Inflammatory macrophage treated with lipopolysaccharide for 4 hours (primary cell): Measurements from ENCODE around the gene MAP6D1.

Experiments
- DNase-seq: peaks from one replicate; pipeline ENCODE4 v3.0.0-alpha.2; 2020

MAP6D1 gene

DNA sequence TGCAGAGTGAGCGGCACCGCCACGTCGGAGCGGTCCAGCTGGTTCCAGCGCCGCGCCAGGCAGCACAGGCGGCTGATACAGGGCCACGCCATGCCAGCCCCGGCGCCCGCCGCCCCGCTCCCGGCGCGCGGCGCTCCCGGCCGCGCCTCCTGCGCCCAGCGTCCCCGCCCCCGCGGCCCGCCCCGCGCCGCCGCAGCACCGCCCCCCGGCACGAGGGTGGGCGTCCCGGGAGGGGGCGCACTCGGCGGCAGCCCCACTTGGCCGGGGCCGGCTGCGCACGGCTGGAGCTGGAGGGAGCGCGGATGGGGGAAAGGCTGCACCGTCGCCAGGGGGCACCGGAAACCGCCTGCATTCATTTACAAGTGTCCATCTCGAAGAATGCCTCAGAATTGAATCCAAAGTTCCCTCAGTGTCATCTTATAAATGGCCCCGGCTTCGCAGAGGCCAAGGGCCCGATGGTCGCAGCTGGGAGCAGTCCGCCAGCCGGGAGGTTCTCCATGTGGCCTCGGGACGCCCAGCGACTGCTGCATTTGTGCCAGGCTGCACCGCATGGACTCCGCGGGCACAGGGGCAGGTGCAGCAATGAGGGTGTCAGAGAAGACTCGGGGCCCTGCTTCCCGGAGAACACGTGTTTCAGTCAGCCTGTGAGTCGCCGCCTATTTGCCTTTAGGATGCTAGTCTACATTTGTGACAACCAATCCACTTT lies at the start of gene MAP6D1:
TSS of gene MAP6D1 (minus strand) at position 122 of the 706 bp plus-strand sequence. CDS start at position 92, 30 bp downstream.
- DNase-seq: peak; percentile 48

DNA sequence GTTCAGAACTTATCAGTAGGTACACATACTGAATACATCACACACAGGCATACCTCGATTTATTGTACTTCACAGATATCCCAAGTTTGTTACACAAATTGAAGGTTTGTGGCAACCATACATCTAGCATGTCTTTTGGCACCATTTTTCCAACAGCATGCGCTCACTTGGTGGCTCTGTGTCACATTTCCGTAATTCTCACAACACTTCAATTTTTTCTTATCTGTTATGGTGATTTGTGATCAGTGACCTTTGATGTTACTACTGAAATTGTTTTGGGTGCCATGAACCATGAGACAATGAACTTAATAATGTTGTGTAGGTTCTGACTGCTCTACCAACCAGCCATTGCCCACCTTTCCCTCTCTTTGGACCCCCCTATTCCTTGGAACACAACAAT lies 48.5 kb upstream of the MAP6D1 start:
- no peak for DNase-seq

DNA sequence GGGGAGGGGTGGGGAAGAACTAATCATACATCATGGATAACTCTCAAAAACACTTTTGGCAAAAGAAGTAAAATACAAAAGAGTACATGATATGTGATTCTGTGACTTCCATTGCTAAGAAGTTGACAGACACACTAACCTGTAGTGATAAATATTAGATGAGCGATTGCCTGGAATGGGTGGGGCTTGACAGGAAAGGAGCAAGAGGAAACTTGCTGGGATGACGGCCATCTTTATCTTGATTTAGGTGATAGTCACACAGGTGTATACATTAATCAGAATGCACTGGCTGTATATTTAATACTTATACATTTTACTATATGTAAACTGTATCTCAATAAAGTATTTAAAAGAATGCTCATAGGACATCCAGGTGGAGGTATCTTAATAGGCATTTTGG lies 46.2 kb upstream of the MAP6D1 start:
- no peak for DNase-seq

DNA sequence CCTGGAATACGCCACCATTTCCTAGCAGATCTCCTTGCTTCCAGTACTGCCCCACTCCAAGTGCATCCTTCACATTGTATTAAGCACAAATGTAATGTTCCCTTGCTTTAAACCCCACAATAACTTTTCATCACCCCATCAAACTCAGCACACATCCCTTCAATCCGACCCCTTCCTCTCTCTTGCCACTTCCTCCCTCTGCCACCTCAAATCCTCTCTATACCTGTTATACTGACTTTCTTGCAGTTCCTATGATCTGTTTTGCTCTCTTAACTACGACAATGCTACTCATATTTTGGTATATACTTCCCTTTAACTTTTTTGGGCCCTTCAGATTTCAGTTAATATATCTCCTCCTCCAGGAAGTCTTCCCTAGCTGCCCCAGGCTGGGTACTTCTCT lies 45.2 kb upstream of the MAP6D1 start:
- DNase-seq: no peak

DNA sequence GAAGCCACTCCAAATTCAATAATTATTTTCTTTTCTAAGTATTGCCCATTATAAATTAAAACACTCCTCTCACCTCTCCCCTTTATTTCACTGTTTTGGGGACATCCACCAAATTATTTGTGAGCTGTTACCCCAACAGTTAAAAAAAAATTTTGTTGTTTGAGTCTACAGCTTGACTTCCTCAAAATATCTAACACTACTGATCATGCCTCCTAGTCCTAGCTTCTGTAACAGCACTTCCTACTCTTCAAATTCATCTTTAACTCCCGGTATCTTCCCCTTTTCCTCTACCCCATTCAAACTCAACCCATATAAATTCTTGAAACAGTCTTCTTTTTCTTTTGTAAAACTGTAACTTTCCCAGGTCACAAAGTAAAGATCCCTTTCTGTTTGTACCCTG lies 43.4 kb upstream of the MAP6D1 start:
- DNase-seq: peak; percentile 57

DNA sequence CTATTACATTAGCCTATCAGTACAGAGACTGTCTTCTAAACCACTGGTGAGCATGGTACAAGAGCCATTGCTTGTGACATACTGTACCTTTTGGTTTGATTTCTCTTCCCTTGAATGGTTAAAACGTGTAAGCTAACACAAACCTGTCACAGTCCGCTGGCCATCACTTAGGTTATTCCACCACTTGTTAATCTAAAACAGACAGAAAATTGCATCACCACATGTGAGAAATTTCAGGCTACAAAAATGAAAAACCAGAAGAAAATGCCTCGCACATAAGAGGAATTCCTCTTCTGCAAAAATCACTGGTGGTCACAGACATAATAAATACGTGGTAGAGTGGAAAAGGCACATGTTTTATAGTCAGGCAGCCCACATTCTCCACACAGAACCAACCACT lies 37.2 kb upstream of the MAP6D1 start:
- no peak for DNase-seq

DNA sequence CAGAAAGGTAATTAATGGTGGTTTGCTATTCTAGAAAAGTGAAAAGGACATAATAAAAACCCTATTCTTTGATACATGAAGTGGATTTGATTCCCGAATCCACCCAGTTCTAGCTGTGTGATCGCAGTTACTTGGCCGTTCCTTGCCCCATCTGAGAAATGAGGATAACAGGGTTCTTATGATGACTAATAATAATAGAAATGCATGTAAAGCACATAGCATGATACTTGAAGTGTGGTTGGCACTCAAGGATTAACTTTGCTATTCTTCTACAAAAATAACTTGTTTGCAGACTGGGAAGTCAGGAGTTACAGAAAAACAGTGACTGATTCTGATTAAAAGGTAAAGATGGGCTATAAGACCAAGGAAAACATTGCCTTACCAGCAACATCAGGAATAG lies 32.5 kb upstream of the MAP6D1 start:
- DNase-seq: no peak

DNA sequence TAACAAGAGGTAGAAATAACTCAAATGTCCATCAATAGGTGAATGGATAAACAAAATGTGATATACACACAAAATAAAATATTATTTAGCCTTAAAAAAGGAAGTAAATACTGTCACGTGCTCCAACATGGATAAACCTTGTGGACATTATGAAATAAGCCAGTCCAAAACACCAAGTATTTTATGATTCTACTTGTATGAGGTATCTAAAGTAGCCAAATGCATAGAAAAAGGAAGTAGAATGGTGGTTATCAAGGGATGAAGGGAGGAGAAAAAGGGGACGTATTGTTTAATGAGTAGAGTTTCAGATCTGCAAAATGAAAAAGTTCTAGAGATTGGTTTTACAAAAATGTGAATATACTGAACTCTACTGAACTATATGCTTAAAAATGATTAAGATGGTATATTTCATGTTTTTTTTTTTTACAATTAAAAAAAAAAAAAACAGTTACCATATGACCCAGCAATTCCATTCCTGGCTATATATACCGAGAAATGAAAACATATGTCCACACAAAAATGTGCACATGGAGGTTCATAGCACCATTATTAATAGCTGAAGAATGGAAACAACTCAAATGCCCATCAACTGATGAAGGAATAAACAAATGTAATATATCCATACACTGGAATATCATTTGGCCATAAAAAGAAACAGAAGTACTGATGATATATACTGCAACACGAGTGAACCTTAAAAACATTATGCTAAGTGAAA lies 29.1 kb upstream of the MAP6D1 start:
- peak; percentile 35 for DNase-seq

DNA sequence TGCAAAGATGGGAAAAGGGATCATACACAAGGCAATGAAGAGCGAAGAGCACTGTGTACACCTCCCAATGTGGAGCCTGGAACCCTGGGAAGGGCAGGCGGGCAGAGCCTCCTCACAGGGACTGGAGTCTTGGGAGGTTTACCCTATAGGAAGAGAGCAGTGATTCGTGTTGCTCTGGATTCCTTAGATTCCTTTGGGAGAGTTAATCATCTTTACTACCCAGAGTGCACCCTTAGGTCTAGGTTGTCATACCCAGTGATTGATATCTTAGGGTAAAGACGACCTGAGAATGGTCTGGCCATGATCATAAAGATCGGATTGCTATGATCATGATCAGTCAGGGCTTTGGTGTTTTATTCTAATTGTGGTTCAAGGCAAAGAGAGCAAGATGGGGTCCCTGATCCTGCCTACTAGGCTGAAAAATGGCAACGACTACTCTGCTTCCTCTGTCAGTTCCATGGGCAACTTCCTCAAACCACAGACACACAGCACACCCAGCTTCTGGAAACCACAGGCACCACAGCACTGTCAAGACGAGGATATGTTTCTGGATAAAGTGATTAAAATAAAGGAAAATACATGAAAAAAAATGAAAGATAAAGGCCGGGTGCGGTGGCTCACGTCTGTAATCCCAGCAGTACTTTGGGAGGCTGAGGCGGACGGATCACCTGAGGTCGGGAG lies 20.4 kb upstream of the MAP6D1 start:
- peak; percentile 7 for DNase-seq

DNA sequence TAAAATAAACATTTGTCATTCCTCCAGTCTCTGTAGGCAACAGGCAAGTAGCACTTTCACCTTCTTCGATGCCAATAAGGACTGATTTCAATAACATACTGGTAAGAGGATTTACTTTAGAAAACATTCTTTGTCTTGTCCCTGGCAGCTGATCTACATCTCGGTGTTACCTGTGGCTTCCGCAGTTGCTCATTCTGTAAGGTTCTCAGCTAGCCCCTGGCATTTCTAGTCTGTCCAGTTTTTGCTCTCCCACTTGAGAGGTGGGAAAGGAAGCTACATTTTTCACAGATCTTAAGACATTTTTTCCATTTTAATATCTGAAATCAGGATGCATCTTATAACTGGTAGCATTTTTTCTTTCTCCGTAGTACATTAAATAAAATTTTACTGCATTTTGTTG lies 19.7 kb upstream of the MAP6D1 start:
- DNase-seq: no peak

DNA sequence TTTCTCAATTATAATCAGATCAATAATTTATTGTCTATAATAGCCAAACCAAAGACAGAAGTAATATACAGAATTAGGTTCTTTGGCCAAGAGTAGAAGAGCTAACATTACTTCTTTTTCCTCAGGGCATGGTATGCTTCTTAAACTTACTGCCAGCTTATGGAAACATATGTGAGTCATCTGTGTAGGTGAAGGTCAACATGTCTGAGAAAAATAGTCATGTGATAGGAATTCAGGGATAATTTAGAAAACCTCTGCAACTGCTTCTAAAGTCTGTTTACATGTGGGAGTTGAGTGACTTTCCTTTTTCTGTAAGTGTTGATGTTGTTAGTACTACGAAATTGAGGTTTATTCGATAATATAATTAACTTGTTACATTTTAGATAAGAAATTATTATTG lies 19.2 kb upstream of the MAP6D1 start:
- DNase-seq: peak; percentile 59

DNA sequence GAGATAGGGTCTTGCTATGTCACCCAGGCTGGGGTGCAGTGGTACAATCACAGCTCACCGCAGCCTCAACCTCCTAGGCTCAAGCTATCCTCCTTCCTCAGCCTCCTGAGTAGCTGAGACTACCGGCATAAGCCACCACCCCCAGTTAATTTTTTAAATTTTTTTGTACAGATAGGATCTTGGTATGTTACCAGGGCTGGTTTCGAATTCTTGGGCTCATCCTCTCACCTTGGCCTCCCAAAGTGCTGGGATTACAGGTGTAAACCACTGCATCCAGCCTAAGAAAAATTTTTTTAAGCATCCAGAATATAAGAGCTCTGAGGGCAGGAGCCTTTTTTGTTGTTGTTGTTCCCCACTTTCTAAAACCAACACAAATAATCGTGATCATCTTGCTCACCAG lies 14.4 kb upstream of the MAP6D1 start:
- DNase-seq: no peak

DNA sequence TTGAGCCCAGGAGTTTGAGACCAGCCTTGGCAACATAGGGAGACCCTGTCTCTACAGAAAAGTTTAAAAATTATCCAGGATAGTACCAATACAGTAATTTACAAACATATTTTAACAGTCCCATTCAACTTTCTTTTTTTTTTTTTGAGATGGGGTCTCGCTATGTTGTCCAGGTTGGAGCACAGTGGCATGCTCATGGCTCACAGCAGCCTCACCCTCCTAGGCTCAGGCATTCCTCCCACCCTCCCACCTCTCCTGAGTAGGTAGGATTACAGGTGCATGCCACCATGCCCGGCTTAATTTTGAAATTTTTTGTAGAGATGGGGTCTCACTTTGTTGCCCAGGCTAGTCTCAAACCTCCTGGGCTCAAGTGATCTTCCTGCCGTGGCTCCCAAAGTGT lies 12.5 kb upstream of the MAP6D1 start:
- no peak for DNase-seq

DNA sequence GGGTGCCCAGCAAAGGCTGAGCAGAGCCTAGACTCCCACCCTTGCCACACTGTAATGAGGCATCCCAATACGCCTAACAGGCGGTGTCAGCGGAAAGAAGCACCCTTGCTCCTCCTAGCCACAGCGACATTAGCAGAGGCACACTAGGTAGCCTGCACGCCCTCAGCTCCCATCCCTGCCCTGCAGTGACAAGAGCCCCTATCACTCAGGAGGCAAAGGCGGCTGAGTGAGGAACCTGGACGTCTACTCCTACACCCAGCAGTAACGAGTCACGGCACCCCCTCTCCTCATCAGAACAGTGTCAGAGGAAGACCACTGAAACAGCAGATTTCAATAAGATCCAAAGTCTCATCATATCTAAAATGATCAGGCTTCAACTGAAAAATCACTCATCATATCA lies 12.0 kb upstream of the MAP6D1 start:
- no peak for DNase-seq

DNA sequence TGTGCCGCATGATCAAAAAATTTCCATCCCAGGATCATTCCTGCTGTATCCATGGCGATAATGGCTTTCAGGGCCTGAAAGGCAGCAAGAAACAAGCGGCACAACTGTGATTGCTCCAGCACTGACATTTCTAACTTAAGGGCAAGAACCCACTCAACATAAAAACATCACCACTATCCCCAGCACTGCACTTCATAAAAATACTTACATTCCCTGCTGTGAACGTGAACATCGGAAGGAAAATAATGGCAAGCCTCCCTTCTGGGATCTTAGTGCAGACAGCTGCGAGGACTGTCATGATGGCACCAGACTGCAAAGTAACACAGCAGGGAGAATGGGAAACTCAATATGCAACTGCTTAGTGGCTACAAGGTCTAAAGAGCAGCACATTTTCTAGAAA lies 8.1 kb upstream of the MAP6D1 start:
- DNase-seq: no peak

DNA sequence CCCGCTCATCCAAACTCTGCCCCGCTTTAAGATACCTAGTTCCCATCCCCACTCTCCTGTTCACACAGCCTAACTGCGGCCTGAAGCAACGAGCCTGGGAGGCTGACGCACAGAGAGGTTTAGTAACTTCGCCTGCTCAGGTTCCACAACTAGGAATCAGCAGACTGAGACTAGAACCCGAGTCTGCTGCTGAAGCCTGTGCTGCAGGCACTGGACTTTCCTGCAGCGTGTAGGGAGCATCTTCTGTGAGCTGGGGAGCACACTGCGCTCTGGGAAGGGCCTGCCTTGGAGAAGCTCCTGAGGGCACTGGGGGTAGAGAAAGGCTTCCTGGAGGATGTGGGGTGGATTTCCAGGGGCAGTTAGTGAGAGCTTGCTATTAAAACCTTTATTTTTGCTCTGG lies 4.8 kb upstream of the MAP6D1 start:
- no peak for DNase-seq

DNA sequence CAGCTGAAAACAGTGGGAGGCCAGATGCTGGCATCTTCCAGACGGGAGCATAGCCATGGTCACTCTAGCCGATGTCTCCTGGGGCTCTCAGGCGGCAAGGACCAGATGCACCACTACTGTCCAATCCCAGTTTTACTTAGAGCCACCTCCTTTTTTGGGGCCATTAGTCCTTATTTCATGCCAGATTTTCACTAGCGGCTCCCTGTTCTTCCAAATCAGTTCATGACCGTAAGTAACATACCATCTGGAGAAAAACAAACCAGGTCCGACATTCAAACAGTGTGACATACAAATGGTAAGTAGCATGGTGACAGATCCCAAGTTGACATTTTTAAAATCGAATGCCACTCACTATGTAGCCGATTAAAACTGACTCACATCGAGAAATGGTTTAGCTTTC lies 4.1 kb upstream of the MAP6D1 start:
- DNase-seq: no peak

DNA sequence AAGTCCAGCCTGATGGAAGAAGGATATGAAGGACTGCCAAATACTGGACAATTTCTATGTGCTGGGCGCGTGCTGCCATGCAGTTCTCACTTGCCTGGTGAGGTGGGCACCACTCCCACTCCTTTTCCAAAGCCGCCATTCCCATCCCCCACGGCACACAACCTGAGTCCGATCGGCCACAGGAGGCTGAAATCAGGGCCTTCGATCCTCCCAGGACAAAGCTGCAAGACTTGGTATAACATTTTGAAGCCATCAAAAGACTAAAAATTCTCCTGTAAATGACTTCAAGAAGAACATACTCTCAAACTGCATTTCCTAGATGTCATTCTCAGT lies 3.1 kb upstream of the MAP6D1 start:
- DNase-seq: no peak

DNA sequence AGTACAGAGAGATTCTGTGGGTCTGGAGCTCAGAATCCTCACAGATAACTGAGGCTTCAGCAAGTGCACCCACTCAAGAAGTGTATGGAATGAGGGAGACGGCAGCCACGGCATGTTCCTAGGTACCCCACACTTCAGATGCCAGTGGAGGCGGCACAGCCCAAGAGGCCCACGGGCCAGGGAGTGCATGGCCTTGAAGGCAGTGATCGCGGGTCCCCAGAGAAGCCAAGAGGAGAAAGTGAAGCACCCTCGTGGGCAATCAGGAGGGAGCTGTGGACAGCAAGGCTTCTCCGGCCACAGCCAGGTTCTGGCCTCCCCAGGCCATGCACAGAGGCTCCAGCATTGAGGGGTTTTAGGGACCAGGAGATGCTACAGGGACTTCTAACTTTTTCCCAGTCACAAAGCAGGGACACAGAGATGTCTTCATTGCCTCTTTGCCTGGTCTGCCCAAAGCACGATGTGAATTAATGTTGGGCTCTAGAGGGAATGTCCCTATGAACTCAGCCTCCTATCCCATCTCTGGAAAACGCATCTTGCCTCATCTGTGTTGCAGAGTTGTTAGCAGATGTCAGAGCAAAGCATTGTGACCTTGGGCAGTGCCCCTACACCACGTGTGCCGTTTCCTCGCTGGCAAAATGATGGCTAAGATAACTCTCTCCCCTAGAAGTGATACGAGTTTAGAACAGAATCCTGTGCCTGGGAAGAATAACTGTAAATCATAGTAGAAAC lies 2.6 kb upstream of the MAP6D1 start:
- no peak for DNase-seq

DNA sequence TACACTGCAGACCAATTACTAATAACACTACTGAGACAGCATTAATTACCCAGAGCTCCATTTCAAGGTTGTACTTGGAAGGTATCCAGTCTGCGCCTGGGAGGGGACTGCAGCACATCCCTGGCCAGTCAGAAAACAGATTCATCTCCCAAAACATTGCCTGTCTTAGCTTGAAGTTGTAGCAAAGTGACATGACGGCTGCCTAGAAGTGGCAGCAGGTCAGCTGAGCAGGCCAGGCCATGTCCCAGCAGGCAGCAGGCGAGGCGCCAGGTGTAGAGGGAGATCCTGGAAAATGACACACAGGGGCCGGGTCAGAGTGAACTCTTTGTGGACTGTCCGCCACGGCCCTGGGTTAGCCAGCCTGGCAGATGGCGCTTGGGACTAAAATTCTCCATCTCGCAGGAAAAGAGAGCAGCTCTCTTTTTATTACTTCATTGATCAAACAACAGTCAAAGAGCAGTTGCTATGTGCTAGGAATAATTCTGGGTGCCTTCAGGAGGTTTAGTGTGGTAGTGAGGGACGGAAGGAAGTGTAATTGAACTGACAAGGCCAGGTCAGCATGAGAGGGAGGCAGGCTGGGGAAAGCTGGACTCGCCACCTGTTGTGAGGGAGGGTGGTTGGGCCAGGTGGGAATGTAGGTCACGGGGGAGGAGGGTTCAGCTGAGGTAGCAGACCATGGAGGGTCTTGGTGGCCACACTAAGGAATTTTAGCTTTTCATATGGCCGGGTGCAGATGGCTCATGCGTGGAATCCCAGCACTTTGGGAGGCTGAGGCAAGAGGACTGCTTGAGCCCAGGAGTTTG lies 1.3 kb upstream of the MAP6D1 start:
- DNase-seq: no peak

DNA sequence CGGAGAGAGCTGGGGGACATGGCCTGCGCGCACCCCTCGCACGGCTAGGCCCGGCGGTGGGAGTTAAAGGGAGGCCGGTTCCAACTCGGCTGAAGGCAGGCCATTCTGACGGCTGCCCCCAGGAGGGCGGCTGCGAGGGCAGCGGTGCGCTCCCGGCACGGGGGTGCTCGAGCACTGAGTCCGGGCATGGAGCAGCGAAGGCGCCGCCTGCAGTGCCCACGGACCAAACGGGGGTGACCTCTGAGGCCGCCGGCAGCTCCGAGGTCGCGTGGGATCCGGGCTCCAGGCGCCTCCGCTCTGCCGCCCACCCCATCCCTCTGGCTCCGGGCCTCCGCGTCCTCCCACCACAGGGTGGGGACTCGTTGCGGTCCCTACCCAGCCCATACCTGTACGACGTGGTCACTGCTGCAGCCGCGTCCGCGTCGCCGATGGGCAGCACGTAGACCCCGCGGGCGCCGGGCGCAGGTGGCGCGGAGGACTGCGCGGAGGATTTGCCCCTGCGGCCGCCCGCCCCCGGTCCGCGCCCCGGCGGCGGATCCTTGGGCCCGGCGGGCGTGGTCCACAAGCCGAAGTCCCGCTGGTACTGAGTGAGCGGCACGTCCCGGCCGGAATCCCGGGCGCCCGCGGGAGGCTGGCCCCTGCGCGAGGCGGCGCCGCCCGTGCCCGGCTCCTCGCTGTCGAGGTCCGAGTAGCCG lies 469 bp downstream of the MAP6D1 start:
- peak; percentile 10 for DNase-seq

DNA sequence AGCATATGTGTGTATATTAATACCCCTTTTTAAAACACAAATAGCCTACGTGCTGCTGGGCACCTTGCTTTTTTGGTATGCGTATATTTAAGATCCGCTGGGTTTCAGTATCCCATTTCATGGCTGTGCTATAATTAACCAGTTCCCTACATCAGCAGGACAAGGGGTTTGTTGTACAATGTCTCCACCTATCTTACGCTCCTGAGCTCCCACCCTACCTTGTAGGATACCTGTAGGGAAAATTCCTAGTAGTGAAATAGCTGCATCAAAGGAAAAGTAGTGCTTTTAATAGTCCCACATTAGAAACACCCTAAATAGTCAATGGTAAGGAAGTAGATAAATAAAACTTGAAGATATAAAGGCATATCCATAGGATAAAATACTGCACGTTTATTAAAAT lies 1.4 kb downstream of the MAP6D1 start:
- no peak for DNase-seq
